T-cell (primary cell): ENCODE results near the gene CERS6. TPM values are rescaled to one million over a fixed set of nuclear protein-coding genes. Genes with fewer than 3 reads are reported as not detected.

ENCODE experiments used
- ATAC-seq, 4 experiments: fragments of 200-7000 bp in 3 of 4; fragments of 150-1000 bp in 1 of 4; cut with Tn5 transposase; replicated peaks in 1 of 4; 1 replicate in 3 of 4; 2 replicates in 1 of 4; pipeline ENCODE4 v1.10.0; 2021; ENCODE audit warnings: moderate library complexity in 3 of 4, mild to moderate bottlenecking in 2 of 4, moderate number of reproducible peaks in 1 of 4
- CTCF ChIA-PET, 2 donors: fragments of 300-600 bp; sonication (Branson Sonifier 250); formaldehyde crosslinking; loops; one replicate each; lab custom pipeline; 2022; ENCODE audit warnings: antibody characterized with exemption in 2 of 2; lab: Charles Lee
- POLR2A ChIA-PET, 2 donors: fragments of 300-600 bp; sonication (Branson Sonifier 250); formaldehyde crosslinking; loops; one replicate each; lab custom pipeline; 2022; ENCODE audit warnings: antibody characterized with exemption in 2 of 2; lab: Charles Lee
- DNase-seq, 35 experiments: peaks; one replicate each; pipeline versions ENCODE4 v3.0.0 to v3.0.0-alpha.2; 2013 to 2023
- H3K27ac ChIP-seq: one replicate; pipeline ENCODE4 v1.5.1; 2013; ENCODE audit warnings: low read length
- H3K27me3 ChIP-seq, 2 experiments: replicated peaks in 1 of 2; 1 replicate in 1 of 2; 2 replicates in 1 of 2; pipeline versions ENCODE4 v1.6.1 to v1.7.0; 2013; ENCODE audit warnings: low read length in 1 of 2, mixed read lengths in 1 of 2; ENCODE audit not compliant: control insufficient read depth in 2 of 2, insufficient read depth in 2 of 2; ENCODE audit errors: extremely low read depth in 1 of 2
- H3K36me3 ChIP-seq, 2 donors: 1 replicate in 1 of 2; 2 replicates in 1 of 2; pipeline versions ENCODE4 v1.6.1 to v1.7.0; 2013; ENCODE audit warnings: low read length in 1 of 2; ENCODE audit not compliant: control insufficient read depth in 2 of 2, insufficient read depth in 1 of 2; ENCODE audit errors: extremely low read depth in 1 of 2
- H3K4me1 ChIP-seq, 2 experiments: 1 replicate in 1 of 2; 2 replicates in 1 of 2; pipeline versions ENCODE4 v1.6.1 to v1.7.0; 2013; ENCODE audit warnings: low read length in 2 of 2, mixed read lengths in 1 of 2; ENCODE audit not compliant: insufficient read depth in 2 of 2, control insufficient read depth in 1 of 2; ENCODE audit errors: extremely low read depth in 1 of 2
- H3K4me3 ChIP-seq, 2 donors: 1 replicate in 1 of 2; 2 replicates in 1 of 2; pipeline versions ENCODE4 v1.5.1 to v1.7.0; 2013; ENCODE audit warnings: mild to moderate bottlenecking in 2 of 2, low read length in 1 of 2, moderate library complexity in 1 of 2; ENCODE audit not compliant: control insufficient read depth in 1 of 2; ENCODE audit errors: extremely low read depth in 1 of 2
- H3K9me3 ChIP-seq: 2 replicates; pipeline ENCODE4 v1.7.0; 2013
- H3K27ac Mint-ChIP-seq, 2 donors: one replicate each; pipeline ENCODE4 v1.8.0; 2020 to 2021; ENCODE audit warnings: mild to moderate bottlenecking in 2 of 2, mixed read lengths in 2 of 2
- H3K27me3 Mint-ChIP-seq, 2 donors: one replicate each; pipeline ENCODE4 v1.8.0; 2021 to 2022; ENCODE audit warnings: mixed read lengths in 2 of 2
- H3K36me3 Mint-ChIP-seq: one replicate; pipeline ENCODE4 v1.8.0; 2021; ENCODE audit warnings: mixed read lengths
- H3K4me1 Mint-ChIP-seq, 3 donors: one replicate each; pipeline ENCODE4 v1.8.0; 2020 to 2022; ENCODE audit warnings: mixed read lengths in 3 of 3, mild to moderate bottlenecking in 1 of 3
- H3K4me3 Mint-ChIP-seq, 3 donors: one replicate each; pipeline ENCODE4 v1.8.0; 2020 to 2022; ENCODE audit warnings: mild to moderate bottlenecking in 3 of 3, mixed read lengths in 3 of 3, moderate library complexity in 3 of 3
- H3K9me3 Mint-ChIP-seq, 3 donors: one replicate each; pipeline ENCODE4 v1.8.0; 2020 to 2022; ENCODE audit warnings: mixed read lengths in 3 of 3
- WGBS: methylation state at CpG from one replicate; pipeline ENCODE4 v1.1.5; 2013; ENCODE audit warnings: missing lambda C conversion rate; ENCODE audit not compliant: insufficient coverage; 5-methylcytosine and 5-hydroxymethylcytosine counted together
- total RNA-seq, 35 experiments: library from RNA in 6 of 35; stranded (reverse) in 6 of 35; fragments of 120-200 nt in 1 of 35; gene quantifications; one replicate each; pipeline versions ENCODE4 v1.2.1 to v1.2.4 and lab custom pipeline; 2013 to 2026

The CERS6 gene
- total RNA-seq, 5 donors from 2014 or later (not counting 1 experiment from before 2014, with no cell fraction given) = 11.1 to 20.3 (median 13.6) TPM

DNA sequence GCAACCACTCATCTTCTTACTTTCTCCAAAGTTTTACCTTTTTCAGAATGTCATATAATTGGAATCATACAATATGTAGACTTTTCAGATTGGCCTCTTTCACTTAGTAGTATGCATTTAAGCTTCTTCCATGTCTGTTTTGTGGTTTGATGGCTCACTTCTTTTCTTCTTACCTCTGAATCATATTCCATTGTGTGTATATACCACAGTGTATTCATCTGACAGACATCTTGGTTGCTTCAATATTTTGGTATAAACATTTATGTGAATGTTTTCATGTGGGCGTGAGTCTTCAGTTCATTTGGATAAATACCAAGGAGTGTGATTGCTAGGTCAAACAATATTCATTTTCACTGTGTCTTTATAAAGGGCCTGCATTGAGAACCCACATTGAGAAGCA is 210.3 kb downstream of the CERS6 start:
- H3K27me3 Mint-ChIP-seq = no peaks in the 10 kb centered on the region
- ATAC-seq (no peak), DNase-seq (no peak)
- H3K27ac ChIP-seq = no peak overlapping the region
- H3K27me3 ChIP-seq = no peaks in the 10 kb centered on the region
- ChIA-PET POLR2A (no interaction called here), CTCF (interaction anchor here in 1 of 2 donors (0.6 kb wide), 1 partner anchor 8 kb away, joined by 3 read pairs; no protein-coding TSS in a partner anchor)
- H3K4me1 Mint-ChIP-seq = peaks cover 41 to 47% (median 44%) of the 10 kb centered on the region in 3 donors
- no peaks in the 10 kb centered on the region for H3K9me3 Mint-ChIP-seq
- no peaks in the 10 kb centered on the region for H3K36me3 ChIP-seq
- no peaks in the 10 kb centered on the region for H3K9me3 ChIP-seq
- H3K4me3 ChIP-seq = no peak overlapping the region
- H3K27ac Mint-ChIP-seq = no peak overlapping the region
- no CpG with 5 or more reads among the region's 1 CpG for WGBS
- H3K36me3 Mint-ChIP-seq = peaks cover 11% of the 10 kb centered on the region
- H3K4me3 Mint-ChIP-seq = no peak overlapping the region
- H3K4me1 ChIP-seq = no peaks in the 10 kb centered on the region

DNA sequence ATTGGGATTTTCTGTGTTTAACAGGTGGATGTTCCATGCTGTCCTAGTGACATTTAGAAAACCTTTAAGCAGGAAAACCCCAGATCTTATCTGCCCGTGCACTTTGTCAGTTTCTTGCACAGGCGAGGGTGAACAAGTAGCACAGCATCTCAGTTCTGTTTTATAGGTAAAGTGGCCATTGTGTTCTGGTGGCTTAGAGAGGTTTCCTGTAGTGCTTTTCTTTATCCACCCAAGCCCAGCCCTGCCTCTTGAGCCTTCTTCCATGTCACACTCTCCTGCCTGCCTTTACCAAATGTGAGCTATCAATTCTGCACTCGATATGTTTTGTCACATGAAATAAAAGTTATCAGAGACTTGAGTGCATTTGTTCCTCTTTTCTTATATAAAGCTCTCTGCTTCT is 211.1 kb downstream of the CERS6 start:
- Histone ChIP-seq H3K27me3 (no peaks in the 10 kb centered on the region), H3K27ac (no peak overlapping the region), H3K9me3 (no peaks in the 10 kb centered on the region), H3K4me1 (no peaks in the 10 kb centered on the region), H3K4me3 (no peak overlapping the region), H3K36me3 (no peaks in the 10 kb centered on the region)
- 35% methylated on average over 2 of the region's 3 CpGs for WGBS
- Mint-ChIP-seq H3K36me3 (peaks cover 11% of the 10 kb centered on the region), H3K9me3 (no peaks in the 10 kb centered on the region), H3K4me1 (peaks cover 41 to 47% (median 44%) of the 10 kb centered on the region in 3 donors), H3K27me3 (no peaks in the 10 kb centered on the region), H3K27ac (no peak overlapping the region), H3K4me3 (no peak overlapping the region)
- DNase-seq (no peak), ATAC-seq (no peak)
- CTCF ChIA-PET = no interaction called here
- POLR2A ChIA-PET = no interaction called here

DNA sequence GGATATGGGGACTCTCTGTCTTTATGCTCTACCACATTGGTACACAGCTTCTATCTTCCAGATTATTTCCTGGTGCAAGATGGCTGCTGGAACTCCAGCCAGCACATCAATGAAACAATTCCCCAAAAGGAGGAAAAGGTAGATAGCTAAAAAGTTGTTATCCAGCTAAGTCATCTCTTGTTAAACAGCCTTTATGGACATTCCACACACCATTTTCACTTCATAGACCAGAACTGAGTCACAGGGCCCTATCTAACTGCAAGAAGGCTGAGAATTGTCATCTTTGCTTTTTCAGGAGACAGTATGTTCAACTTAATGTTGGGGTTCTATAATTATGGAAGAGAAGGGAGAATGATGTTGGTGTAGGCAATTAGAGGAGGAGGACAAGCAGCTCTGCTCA is 213.1 kb downstream of the CERS6 start:
- no peaks in the 10 kb centered on the region for H3K27me3 ChIP-seq
- no peaks in the 10 kb centered on the region for H3K4me1 ChIP-seq
- Mint-ChIP-seq H3K9me3 (no peaks in the 10 kb centered on the region), H3K4me1 (peaks cover 37 to 48% (median 37%) of the 10 kb centered on the region in 3 donors), H3K4me3 (no peak overlapping the region), H3K27me3 (no peaks in the 10 kb centered on the region), H3K27ac (no peak overlapping the region), H3K36me3 (peaks cover 11% of the 10 kb centered on the region)
- no peaks in the 10 kb centered on the region for H3K9me3 ChIP-seq
- H3K4me3 ChIP-seq = no peak overlapping the region
- no peak overlapping the region for H3K27ac ChIP-seq
- ATAC-seq (no peak), DNase-seq (no peak)
- ChIA-PET CTCF (interaction anchor here in 1 of 2 donors (0.7 kb wide), 1 partner anchor 105 kb away, joined by 4 read pairs; no protein-coding TSS in a partner anchor), POLR2A (interaction anchor here in 1 of 2 donors (0.5 kb wide), 1 partner anchor 199 kb away, joined by 5 read pairs; no protein-coding TSS in a partner anchor)
- H3K36me3 ChIP-seq = no peaks in the 10 kb centered on the region

DNA sequence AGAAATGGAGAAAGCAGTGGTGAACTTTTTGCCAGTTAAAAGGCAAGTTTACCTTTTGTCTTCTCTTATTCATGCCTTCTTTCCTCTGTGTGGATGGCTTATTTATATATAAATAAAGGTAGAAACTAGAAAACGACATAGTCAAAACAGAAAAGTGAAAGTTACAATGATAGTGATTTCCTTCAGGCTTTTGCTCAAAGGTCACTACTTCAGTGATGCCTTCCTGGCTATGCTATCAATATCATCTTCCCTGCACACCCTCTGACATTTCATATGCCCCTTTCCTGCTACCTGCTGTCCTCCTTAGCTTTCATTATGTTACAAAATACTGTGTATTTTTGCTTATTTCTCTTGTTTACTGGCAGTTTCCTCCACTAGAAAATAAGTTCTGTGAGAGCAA is 214.4 kb downstream of the CERS6 start:
- Mint-ChIP-seq H3K36me3 (peaks cover 10% of the 10 kb centered on the region), H3K27ac (no peak overlapping the region), H3K9me3 (no peaks in the 10 kb centered on the region), H3K4me1 (peaks cover 28 to 38% (median 29%) of the 10 kb centered on the region in 3 donors), H3K4me3 (no peak overlapping the region), H3K27me3 (no peaks in the 10 kb centered on the region)
- Histone ChIP-seq H3K9me3 (no peaks in the 10 kb centered on the region), H3K27ac (no peak overlapping the region), H3K27me3 (no peaks in the 10 kb centered on the region), H3K4me3 (no peak overlapping the region), H3K4me1 (no peaks in the 10 kb centered on the region), H3K36me3 (no peaks in the 10 kb centered on the region)
- ChIA-PET POLR2A (interaction anchor here in 1 of 2 donors (0.7 kb wide), 1 partner anchor 13 kb away, joined by 3 read pairs; no protein-coding TSS in a partner anchor), CTCF (interaction anchor here in 1 of 2 donors (0.6 kb wide), 1 partner anchor 71 kb away, joined by 5 read pairs; no protein-coding TSS in a partner anchor)
- no CpG with 5 or more reads among the region's 1 CpG for WGBS
- no peak for DNase-seq
- ATAC-seq = no peak

DNA sequence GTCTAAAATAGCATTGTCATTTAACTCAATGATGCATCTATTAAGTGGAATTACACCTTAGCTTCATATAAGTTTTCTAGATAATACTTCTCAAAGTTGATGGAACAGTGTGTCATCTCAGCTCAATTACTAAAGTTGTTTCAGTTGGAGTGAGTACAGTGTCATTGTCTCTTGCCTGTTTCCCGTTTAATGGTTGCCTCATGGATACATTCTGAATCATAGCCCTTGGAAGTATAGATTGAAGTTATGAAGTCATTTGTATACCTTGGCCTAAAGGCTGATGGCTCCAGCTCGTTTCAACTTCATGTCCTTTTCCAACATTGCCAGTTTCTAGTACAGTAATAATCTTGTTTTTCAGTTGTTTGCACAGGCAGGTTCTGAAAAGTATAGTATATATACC is 215.9 kb downstream of the CERS6 start:
- CTCF ChIA-PET = interaction anchor here in 1 of 2 donors (1.0 to 1.1 kb wide), 2 partner anchors 9 to 11 kb away, joined by 3 read pairs; no protein-coding TSS in a partner anchor
- WGBS = no CpG with 5 or more reads among the region's 2 CpGs
- Mint-ChIP-seq H3K4me3 (no peak overlapping the region), H3K4me1 (peaks cover 17 to 27% (median 18%) of the 10 kb centered on the region in 3 donors), H3K27me3 (no peaks in the 10 kb centered on the region), H3K9me3 (no peaks in the 10 kb centered on the region), H3K36me3 (peaks cover 11% of the 10 kb centered on the region), H3K27ac (no peak overlapping the region)
- no peak overlapping the region for H3K4me3 ChIP-seq
- H3K36me3 ChIP-seq = no peaks in the 10 kb centered on the region
- H3K9me3 ChIP-seq = no peaks in the 10 kb centered on the region
- H3K4me1 ChIP-seq = no peaks in the 10 kb centered on the region
- no peak for DNase-seq
- no peak for ATAC-seq
- POLR2A ChIA-PET = interaction anchor here in 1 of 2 donors (0.6 kb wide), 1 partner anchor 56 kb away, joined by 8 read pairs; no protein-coding TSS in a partner anchor
- no peak overlapping the region for H3K27ac ChIP-seq
- no peaks in the 10 kb centered on the region for H3K27me3 ChIP-seq

DNA sequence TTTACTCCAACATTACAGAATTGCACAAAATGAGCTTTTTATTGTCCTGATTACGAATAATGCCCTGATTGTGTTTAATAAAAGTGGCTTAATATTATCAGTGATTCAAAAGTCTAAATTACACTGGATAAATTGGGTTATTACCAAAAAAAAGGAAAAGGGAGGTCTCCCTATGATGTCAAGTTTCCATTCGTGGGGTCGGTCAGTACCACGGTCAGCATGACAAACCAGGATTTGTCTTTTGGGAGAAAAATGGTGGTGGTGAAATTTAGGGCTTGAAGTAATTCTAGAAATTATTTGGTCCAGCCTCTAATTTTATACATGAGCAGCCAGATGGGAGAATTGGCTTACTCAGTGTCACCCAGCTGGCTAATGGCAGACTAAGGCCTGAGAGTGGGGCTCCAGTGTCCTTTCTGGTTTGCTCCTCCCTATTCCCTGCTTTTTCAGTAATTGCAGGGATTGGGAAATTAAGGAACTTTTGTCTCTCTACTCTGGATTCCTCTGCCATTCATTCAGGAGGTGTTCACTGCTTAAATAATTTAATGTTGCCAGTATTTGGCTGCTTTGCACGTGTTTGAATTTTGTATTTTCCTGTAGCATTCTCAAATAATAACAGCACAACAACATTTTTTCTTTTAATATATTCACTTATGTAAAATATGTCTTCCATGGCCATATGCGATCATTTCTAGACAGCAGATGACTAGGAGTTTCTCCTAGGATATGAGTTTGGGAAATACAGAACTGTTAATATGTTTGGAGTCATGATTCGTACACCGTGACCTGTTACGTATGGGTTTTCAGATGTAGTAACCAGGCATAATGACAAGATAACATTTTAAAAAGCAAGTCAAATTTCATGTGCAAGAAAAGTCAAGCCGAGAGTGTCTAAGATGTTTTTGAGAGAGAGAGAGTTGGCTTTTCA is 217.5 kb downstream of the CERS6 start:
- POLR2A ChIA-PET = interaction anchor here in 1 of 2 donors (0.6 to 0.7 kb wide), 2 partner anchors 23 to 350 kb away, joined by 3 to 5 read pairs; no protein-coding TSS in a partner anchor
- CTCF ChIA-PET = interaction anchor here in 1 of 2 donors (0.8 to 1.1 kb wide), 2 partner anchors 9 to 327 kb away, joined by 3 read pairs; no protein-coding TSS in a partner anchor
- Mint-ChIP-seq H3K9me3 (no peaks in the 10 kb centered on the region), H3K4me3 (no peak overlapping the region), H3K27ac (no peak overlapping the region), H3K27me3 (no peaks in the 10 kb centered on the region), H3K36me3 (peaks cover 11% of the 10 kb centered on the region), H3K4me1 (peaks cover 8 to 13% (median 9%) of the 10 kb centered on the region in 3 donors)
- H3K27me3 ChIP-seq = no peaks in the 10 kb centered on the region
- ATAC-seq = no peak
- no peak for DNase-seq
- H3K4me1 ChIP-seq = no peaks in the 10 kb centered on the region
- H3K36me3 ChIP-seq = no peaks in the 10 kb centered on the region
- H3K27ac ChIP-seq = no peak overlapping the region
- H3K9me3 ChIP-seq = no peaks in the 10 kb centered on the region
- no peak overlapping the region for H3K4me3 ChIP-seq
- WGBS = 50% methylated on average over 2 of the region's 10 CpGs
